Caco-2 (cell line): ENCODE measurements around the gene UBXN6. TPM values are rescaled to one million over a fixed set of nuclear protein-coding genes. Genes with fewer than 3 reads are reported as not detected.

Experiments
- BruUV-seq: library from RNA; stranded (reverse); fragments of 400-500 nt; replicated peaks from 2 replicates; lab custom pipeline; 2021; lab: Mats Ljungman, UMichigan
- CTCF ChIA-PET: fragments of 300-600 bp; sonication (Branson Sonifier 250); formaldehyde crosslinking; loops from one replicate; lab custom pipeline; 2022; ENCODE audit warnings: antibody characterized with exemption; lab: Charles Lee
- POLR2A ChIA-PET: fragments of 300-600 bp; sonication (Branson Sonifier 250); formaldehyde crosslinking; loops from one replicate; lab custom pipeline; 2022; ENCODE audit warnings: antibody characterized with exemption; lab: Charles Lee
- DNase-seq, 2 experiments: peaks; one replicate each; pipeline versions ENCODE4 v3.0.0 to v3.0.0-alpha.2; 2020 to 2022
- H3K27me3 ChIP-seq: replicated peaks from 2 replicates; pipeline ENCODE4 v1.6.0; 2011; ENCODE audit warnings: low read length; ENCODE audit not compliant: control insufficient read depth, insufficient read depth
- H3K36me3 ChIP-seq: 2 replicates; pipeline ENCODE4 v1.5.1; 2011; ENCODE audit warnings: low read length; ENCODE audit not compliant: control insufficient read depth, insufficient read depth
- H3K4me1 ChIP-seq: fragments of 250-450 bp; sonication (Bioruptor Pico); 2 replicates; pipeline ENCODE4 v1.5.1; 2020; ENCODE audit warnings: mild to moderate bottlenecking
- H3K4me3 ChIP-seq: 2 replicates; pipeline ENCODE4 v1.5.1; 2011; ENCODE audit warnings: low read depth, mild to moderate bottlenecking, control low read depth, low read length
- H3K9me3 ChIP-seq: fragments of 250-450 bp; sonication (Bioruptor Pico); 2 replicates; pipeline ENCODE4 v1.5.1; 2020; ENCODE audit warnings: mild to moderate bottlenecking, moderate library complexity
- H3K27ac Mint-ChIP-seq: one replicate; pipeline ENCODE4 v1.8.0; 2022; ENCODE audit warnings: mixed read lengths; ENCODE audit not compliant: unreplicated experiment
- H3K27me3 Mint-ChIP-seq: one replicate; pipeline ENCODE4 v1.8.0; 2022; ENCODE audit warnings: mixed read lengths; ENCODE audit not compliant: insufficient read depth, unreplicated experiment
- H3K36me3 Mint-ChIP-seq: one replicate; pipeline ENCODE4 v1.8.0; 2022; ENCODE audit warnings: mild to moderate bottlenecking, mixed read lengths; ENCODE audit not compliant: insufficient read depth, unreplicated experiment
- H3K4me1 Mint-ChIP-seq: one replicate; pipeline ENCODE4 v1.8.0; 2022; ENCODE audit warnings: low read depth, mixed read lengths; ENCODE audit not compliant: unreplicated experiment
- H3K4me3 Mint-ChIP-seq: one replicate; pipeline ENCODE4 v1.8.0; 2022; ENCODE audit warnings: mild to moderate bottlenecking, moderate library complexity, mixed read lengths; ENCODE audit not compliant: unreplicated experiment
- H3K9me3 Mint-ChIP-seq: one replicate; pipeline ENCODE4 v1.8.0; 2022; ENCODE audit warnings: mixed read lengths; ENCODE audit not compliant: unreplicated experiment
- intact Hi-C: fragments of 100-400 bp; cut with micrococcal nuclease; formaldehyde crosslinking; loops from one replicate; pipeline ENCODE4 v1.10.0; 2022; ENCODE audit not compliant: unreplicated experiment
- total RNA-seq: library from RNA; stranded (reverse); gene quantifications from 2 replicates; pipeline ENCODE4 v1.2.3, GENCODE V29; 2022
- TF ChIP-seq, protein P1 (sequence below), 2 experiments: fragments of 200-600 bp in 1 of 2; IDR thresholded peaks; 1 replicate in 1 of 2; 2 replicates in 1 of 2; pipeline versions ENCODE4 v1.5.1 to v1.8.0; 2011 to 2022; ENCODE audit warnings: antibody characterized with exemption in 1 of 2, control low read depth in 1 of 2, inconsistent platforms in 1 of 2, low read depth in 1 of 2, low read length in 1 of 2, mild to moderate bottlenecking in 1 of 2, moderate library complexity in 1 of 2; ENCODE audit not compliant: insufficient read depth in 1 of 2, severe bottlenecking in 1 of 2, unreplicated experiment in 1 of 2

Gene UBXN6
- total RNA-seq, 1 experiment from 2014 or later: 42.9 TPM

GRCh38 chr19:4472174-4472974 is 14.8 kb upstream of the UBXN6 start, which contains the start of gene HDGFL2:
HDGFL2 (plus strand) TSS chr19:4472297; CDS start chr19:4472351, 54 bp downstream.
- intact Hi-C loops: no loop called here
- H3K4me1 ChIP-seq: peaks cover 4% of the 10 kb centered on the region; the same call in 1 of the 2 replicates
- no peaks in the 10 kb centered on the region for H3K9me3 ChIP-seq
- peak within 1 kb of the TSS; percentile 87 for H3K4me3 ChIP-seq
- no peak for DNase-seq
- no TSS peak for BruUV-seq
- ChIA-PET CTCF (interaction anchor here (0.7 to 1.6 kb wide), 5 partner anchors 16 to 119 kb away, joined by 3 to 6 read pairs (median 3); partner anchors contain the start of gene PLIN5), POLR2A (interaction anchor here (1.0 to 1.9 kb wide), 3 partner anchors 15 to 130 kb away, joined by 4 to 11 read pairs (median 6); partner anchors contain the start of gene UBXN6)
- Mint-ChIP-seq H3K9me3 (no peaks in the 10 kb centered on the region), H3K36me3 (peaks cover 3% of the 10 kb centered on the region), H3K4me3 (no peak within 1 kb of the TSS), H3K4me1 (peaks cover 6% of the 10 kb centered on the region), H3K27ac (peak within 1 kb of the TSS; percentile 35), H3K27me3 (no peaks in the 10 kb centered on the region)
- H3K27me3 ChIP-seq: no peaks in the 10 kb centered on the region
- TF ChIP-seq, protein P1, sequence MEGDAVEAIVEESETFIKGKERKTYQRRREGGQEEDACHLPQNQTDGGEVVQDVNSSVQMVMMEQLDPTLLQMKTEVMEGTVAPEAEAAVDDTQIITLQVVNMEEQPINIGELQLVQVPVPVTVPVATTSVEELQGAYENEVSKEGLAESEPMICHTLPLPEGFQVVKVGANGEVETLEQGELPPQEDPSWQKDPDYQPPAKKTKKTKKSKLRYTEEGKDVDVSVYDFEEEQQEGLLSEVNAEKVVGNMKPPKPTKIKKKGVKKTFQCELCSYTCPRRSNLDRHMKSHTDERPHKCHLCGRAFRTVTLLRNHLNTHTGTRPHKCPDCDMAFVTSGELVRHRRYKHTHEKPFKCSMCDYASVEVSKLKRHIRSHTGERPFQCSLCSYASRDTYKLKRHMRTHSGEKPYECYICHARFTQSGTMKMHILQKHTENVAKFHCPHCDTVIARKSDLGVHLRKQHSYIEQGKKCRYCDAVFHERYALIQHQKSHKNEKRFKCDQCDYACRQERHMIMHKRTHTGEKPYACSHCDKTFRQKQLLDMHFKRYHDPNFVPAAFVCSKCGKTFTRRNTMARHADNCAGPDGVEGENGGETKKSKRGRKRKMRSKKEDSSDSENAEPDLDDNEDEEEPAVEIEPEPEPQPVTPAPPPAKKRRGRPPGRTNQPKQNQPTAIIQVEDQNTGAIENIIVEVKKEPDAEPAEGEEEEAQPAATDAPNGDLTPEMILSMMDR (IDR thresholded peaks at IDR 0.05; ENCODE audit: insufficient read depth in 1 of 2, low read depth in 1 of 2, low read length in 1 of 2, severe bottlenecking in 1 of 2, unreplicated experiment in 1 of 2): no peak
- no peaks in the 10 kb centered on the region; the same call in 1 of the 2 replicates for H3K36me3 ChIP-seq

GRCh38 chr19:4471403-4472173 is 14.0 kb upstream of the UBXN6 start:
- Mint-ChIP-seq H3K27ac (no peak overlapping the region), H3K4me3 (no peak overlapping the region)

More at GRCh38 chr19:4471403-4472173, 14.0 kb upstream of the UBXN6 start:
- no peaks in the 10 kb centered on the region for H3K36me3 ChIP-seq
- TF ChIP-seq, protein P1 (IDR thresholded peaks at IDR 0.05; ENCODE audit: insufficient read depth in 1 of 2, low read depth in 1 of 2, low read length in 1 of 2, severe bottlenecking in 1 of 2, unreplicated experiment in 1 of 2): no peak
- Mint-ChIP-seq H3K36me3 (no peaks in the 10 kb centered on the region), H3K27me3 (no peaks in the 10 kb centered on the region), H3K9me3 (no peaks in the 10 kb centered on the region), H3K4me1 (peaks cover 6% of the 10 kb centered on the region)
- ChIA-PET CTCF (interaction anchor here (0.6 to 1.6 kb wide), 11 partner anchors 15 to 320 kb away, joined by 3 to 8 read pairs (median 4); partner anchors contain the start of genes CHAF1A, FEM1A, MPND and PLIN5), POLR2A (interaction anchor here (0.5 to 1.9 kb wide), 8 partner anchors 13 to 129 kb away, joined by 3 to 11 read pairs (median 5); partner anchors contain the start of genes SH3GL1 and UBXN6)
- BruUV-seq: no TSS peak
- intact Hi-C loops: loop anchor here (1.0 kb wide), 1 partner anchor 14 kb away; the partner anchor contains the start of gene UBXN6
- no peaks in the 10 kb centered on the region for H3K27me3 ChIP-seq
- H3K9me3 ChIP-seq: no peaks in the 10 kb centered on the region
- peak overlapping the region; percentile 53 for H3K4me3 ChIP-seq
- peak; percentile 97 to 99 for DNase-seq
- H3K4me1 ChIP-seq: peaks cover 4% of the 10 kb centered on the region; the same call in 1 of the 2 replicates
